NCI-H1048 (cell line): ENCODE measurements around the gene RNF17.

ENCODE experiments used
- DNase-seq: peaks from one replicate; lab custom pipeline; 2025; lab: John Stamatoyannopoulos, UW

RNF17 gene

GRCh38 chr13:24858953-24859352, 95.0 kb downstream of the RNF17 start:
- DNase-seq = no peak

- no peak for DNase-seq
These were observed 96.8 kb downstream of the RNF17 start for GRCh38 chr13:24860770-24861169.

- no peak for DNase-seq
These were observed 97.8 kb downstream of the RNF17 start for GRCh38 chr13:24861617-24862362.

- no peak for DNase-seq
These were observed 100.0 kb downstream of the RNF17 start for GRCh38 chr13:24863748-24864540.

GRCh38 chr13:24864579-24864978, 100.6 kb downstream of the RNF17 start:
- no peak for DNase-seq

- no peak for DNase-seq
These were observed 101.4 kb downstream of the RNF17 start for GRCh38 chr13:24865163-24865953.

- DNase-seq = no peak
These were observed 102.5 kb downstream of the RNF17 start for GRCh38 chr13:24866488-24866887.

- DNase-seq = no peak
These were observed 104.9 kb downstream of the RNF17 start for GRCh38 chr13:24868874-24869273.

- no peak for DNase-seq
These were observed 106.4 kb downstream of the RNF17 start for GRCh38 chr13:24870380-24870760.

- DNase-seq = no peak
These were observed 111.6 kb downstream of the RNF17 start for GRCh38 chr13:24875566-24875965.

GRCh38 chr13:24877531-24877930, 113.6 kb downstream of the RNF17 start:
- DNase-seq = no peak

GRCh38 chr13:24878340-24878739, 114.4 kb downstream of the RNF17 start:
- no peak for DNase-seq

- no peak for DNase-seq
These were observed 118.7 kb downstream of the RNF17 start for GRCh38 chr13:24882665-24883064.

- no peak for DNase-seq
These were observed 123.8 kb downstream of the RNF17 start for GRCh38 chr13:24887759-24888158.

GRCh38 chr13:24888291-24888931, 124.4 kb downstream of the RNF17 start:
- no peak for DNase-seq

- DNase-seq = no peak
These were observed 126.3 kb downstream of the RNF17 start for GRCh38 chr13:24890256-24890655.

GRCh38 chr13:24891476-24892108, 127.6 kb downstream of the RNF17 start:
- no peak for DNase-seq

GRCh38 chr13:24892829-24893228, 128.9 kb downstream of the RNF17 start:
- DNase-seq = no peak

GRCh38 chr13:24893863-24894262, 129.9 kb downstream of the RNF17 start:
- no peak for DNase-seq

- no peak for DNase-seq
These were observed 130.5 kb downstream of the RNF17 start for GRCh38 chr13:24894277-24894971.

GRCh38 chr13:24894972-24895300, 131.0 kb downstream of the RNF17 start:
- no peak for DNase-seq
